D341Med (cell line): ENCODE measurements around the gene FAM131C.
A peak's percentile ranks its signal among the peaks of the same experiment; 100 is the strongest.
"Not testable (repeated sequence)": the region's sequence is repeated elsewhere in the genome, so short reads cannot be mapped to it uniquely, and the experiment has no call there.

Experiments
- DNase-seq: peaks from one replicate; pipeline ENCODE4 v3.0.0; 2012; ENCODE audit warnings: low spot score

Gene FAM131C

GRCh38 chr1:16033103-16033632 is 40.3 kb downstream of the FAM131C start:
- not testable (repeated sequence) for DNase-seq

- peak; percentile 82 for DNase-seq
Observed at GRCh38 chr1:16032388-16033102, 40.9 kb downstream of the FAM131C start.

DNA sequence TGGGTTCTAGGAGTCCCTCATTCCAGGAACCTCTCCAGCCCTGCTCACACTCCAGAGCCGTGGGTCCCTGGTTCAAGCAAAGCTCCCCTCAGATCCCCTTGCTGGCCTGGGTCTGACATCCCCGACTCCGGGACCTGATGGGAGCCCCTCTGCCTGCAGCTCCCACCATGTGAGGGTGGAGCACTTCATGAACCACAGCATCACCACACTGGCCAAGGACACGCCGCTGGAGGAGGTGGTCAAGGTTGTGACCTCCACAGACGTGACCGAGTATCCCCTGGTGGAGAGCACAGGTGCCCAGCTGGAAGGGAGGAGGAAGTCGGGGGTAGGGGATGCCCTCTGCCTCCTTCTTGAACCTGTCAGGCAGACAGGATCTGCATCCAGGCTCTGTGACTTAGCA is 41.9 kb downstream of the FAM131C start:
- DNase-seq, result no peak

DNA sequence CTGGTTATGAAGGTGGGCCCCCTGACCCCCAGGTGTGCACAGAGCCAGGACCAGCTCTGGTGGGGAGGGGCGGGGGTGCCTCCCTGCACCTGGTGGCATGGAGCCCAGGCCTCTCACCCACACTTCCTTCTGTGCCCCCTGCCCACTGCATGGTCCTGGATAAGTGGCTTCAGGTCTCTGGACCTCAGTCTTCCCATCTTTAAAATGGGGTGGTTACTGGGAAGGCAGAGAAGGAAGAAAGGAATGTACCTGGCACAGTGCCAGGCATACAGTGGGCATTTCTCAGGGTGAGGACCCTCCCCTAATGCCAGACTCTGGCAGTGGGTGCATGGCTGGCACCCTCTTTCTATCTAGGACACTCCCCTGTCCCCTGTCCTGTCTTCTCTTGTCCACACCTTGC is 44.2 kb downstream of the FAM131C start:
- no peak for DNase-seq

- not testable (repeated sequence) for DNase-seq
Observed at GRCh38 chr1:16029003-16029268, 44.5 kb downstream of the FAM131C start.

GRCh38 chr1:16028237-16029002 is 45.0 kb downstream of the FAM131C start:
- no peak for DNase-seq

- DNase-seq, result peak; percentile 55
Observed at GRCh38 chr1:16026723-16027484, 46.5 kb downstream of the FAM131C start.

GRCh38 chr1:16026302-16026701 is 47.1 kb downstream of the FAM131C start:
- DNase-seq, result not testable (repeated sequence)

GRCh38 chr1:16023050-16023653 is 50.3 kb downstream of the FAM131C start:
- no peak for DNase-seq

- no peak for DNase-seq
Observed at GRCh38 chr1:16022393-16022792, 51.1 kb downstream of the FAM131C start.

- no peak for DNase-seq
Observed at GRCh38 chr1:16021681-16022080, 51.8 kb downstream of the FAM131C start, which contains the start of gene CLCNKA. Gene CLCNKA (plus strand): TSS chr1:16022036. CDS start chr1:16022620, 584 bp downstream.

- DNase-seq, result not testable (repeated sequence)
Observed at GRCh38 chr1:16020878-16021277, 52.6 kb downstream of the FAM131C start.

- no peak for DNase-seq
Observed at GRCh38 chr1:16020325-16020724, 53.1 kb downstream of the FAM131C start.

DNA sequence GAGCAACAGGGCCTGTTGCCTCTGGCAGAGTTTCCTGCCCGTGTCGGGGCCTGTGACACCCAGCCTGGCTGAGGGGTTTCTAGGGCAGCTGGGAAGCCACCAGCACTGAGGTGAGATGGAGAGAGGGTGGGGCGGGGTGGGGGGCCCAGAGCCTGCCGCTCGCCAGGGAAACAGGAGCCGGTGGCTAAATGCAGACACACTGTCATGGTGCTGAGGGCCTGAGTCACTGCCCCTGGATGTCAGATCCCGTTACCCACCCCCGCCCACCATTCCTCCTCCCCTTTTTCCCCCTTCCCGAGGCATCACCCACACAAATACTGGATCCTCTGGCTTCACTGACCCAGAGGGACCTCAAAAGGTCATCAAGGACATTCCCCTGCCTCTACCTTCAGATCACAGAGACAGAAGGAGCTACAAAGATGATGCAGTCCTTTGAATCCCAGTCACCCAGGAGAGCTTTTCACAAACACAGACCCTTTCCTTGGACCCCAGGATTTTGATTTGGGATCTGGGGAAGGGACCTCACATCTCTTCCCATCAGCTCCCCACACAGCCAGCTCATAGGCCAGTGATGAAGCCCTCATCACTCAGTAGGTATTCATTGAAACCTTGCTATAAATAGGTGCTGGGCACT is 53.7 kb downstream of the FAM131C start:
- no peak for DNase-seq

- no peak for DNase-seq
Observed at GRCh38 chr1:16018749-16019643, 54.5 kb downstream of the FAM131C start.

DNA sequence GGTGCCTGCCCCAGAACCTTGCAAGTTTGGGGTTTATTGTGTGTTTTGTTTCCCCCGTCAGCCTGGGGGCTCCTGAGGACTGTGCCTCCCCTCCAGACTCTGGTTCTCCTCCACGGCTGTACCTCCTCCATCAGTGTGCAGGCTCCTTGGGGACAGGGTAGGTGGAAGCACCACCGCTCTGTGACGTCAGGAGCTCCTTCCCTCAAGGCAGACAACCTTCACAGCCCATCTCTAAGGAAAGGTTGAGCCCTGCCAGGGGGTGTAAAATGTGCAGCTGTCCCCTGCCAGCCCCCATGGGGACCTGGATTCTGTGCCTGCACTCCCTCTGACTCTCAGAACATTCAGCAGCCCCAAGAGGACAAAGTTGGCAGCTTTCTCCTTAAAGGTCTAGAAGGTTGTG is 55.1 kb downstream of the FAM131C start:
- DNase-seq, result no peak

DNA sequence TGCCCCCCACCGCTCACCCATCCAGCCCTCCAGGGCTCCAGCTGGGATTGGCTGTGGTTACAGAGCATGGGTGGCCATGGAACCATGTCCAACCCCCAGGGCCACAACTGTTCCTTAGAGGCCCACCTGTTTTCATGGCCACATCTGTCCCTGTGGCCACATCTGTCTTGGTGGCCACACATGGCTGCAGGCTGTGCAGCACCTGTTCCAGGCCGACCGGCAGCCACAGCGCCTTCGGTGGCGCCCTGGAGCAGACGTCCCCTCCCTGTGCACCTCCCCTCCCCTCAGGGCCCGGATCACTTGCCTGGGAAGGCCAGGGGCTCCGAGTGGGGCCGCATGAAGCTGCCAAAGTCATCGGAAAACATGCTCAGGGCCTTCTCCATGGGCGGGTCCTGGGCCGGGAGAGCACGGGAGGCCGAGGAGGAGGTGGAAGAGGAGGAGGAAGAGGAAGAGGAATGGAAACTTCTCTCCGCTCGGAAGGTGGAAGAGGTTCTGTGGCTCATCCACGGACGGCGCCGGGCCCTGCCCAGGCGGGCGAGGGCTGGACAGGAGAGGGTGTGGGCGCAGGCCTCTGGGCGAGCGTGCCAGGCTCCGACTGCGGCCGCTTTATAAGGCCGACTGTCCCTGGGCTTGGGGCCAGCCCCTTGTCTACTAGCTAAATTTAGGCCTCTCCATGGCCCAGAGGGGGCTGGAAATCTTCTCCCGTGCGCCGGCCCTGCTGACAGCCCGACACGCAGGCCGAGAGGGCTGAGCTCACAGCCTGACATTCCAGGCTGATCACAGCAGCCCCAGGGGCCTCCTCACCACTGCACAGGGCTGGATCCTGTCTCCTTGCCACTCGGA is 55.8 kb downstream of the FAM131C start, which contains the start of gene HSPB7:
HSPB7 (minus strand) TSS at position 583 of the 843 bp plus-strand sequence; CDS start at position 503, 80 bp downstream.
- DNase-seq, result no peak

DNA sequence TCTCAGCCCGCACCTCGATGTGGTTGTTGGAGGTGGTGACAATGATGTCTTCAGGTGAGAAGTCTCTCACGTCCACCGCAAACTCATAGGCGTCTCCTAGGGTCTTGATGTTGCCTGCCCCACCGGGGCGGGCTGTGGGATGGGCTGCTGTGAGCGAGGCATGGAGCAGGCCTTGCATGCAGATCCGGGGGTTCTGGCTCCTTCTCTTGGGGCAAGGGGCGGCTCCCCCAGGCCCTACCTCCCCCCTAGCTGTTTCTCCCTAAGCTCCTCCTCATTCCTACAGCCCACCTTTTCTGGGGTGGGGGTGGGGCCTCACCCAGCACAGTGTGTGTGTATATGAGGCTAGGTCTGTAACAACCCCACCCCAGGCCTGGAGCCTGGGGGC is 56.4 kb downstream of the FAM131C start:
- DNase-seq, result no peak
